ENCODE results near the gene ADAMTS2. TPM values are rescaled to one million over a fixed set of nuclear protein-coding genes. Genes with fewer than 3 reads are reported as not detected.
"Not testable (repeated sequence)": the region's sequence is repeated elsewhere in the genome, so short reads cannot be mapped to it uniquely, and the experiment has no call there.

Gene ADAMTS2
- total RNA-seq, 1 donor from 2014 or later = 3.6 TPM

- ATAC-seq (ENCODE audit: poor library complexity) = no peak
Measured at GRCh38 chr5:179331591-179332375, 13.5 kb downstream of the ADAMTS2 start.

DNA sequence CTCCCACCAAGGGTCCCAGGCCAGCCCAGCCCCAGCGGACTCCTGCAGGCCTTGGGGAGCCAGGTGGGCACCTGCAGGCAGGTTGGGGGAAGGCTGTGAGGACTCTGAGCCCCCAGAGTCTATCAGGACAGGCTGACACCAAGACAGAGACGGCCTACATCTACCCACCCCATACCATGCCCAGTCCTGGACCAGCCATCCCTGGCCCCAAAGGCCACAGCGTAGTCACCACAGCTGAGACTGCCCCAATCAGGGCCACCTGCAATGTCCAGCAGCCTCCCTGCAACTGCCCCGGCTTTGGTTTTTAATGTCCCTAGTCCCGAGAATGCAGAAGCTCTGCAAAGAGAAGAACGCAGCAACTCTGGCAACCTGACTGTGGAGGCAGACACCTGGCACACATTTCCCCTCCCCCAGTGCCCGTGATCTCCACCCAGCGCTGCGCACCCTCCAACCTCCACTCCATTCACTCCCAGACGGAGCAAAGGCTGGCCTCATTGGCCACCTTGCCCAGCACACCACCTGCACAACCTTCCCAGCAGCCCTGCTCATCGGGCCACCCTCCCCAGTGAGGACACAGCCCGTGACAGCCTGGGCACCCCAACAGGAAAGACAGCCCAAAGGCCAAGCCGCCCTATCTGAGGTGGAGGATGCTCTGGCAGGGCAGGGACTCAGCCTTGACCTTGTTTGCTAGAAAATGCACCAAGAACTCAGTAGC, 14.9 kb downstream of the ADAMTS2 start:
- no peak for ATAC-seq (ENCODE audit: poor library complexity)
- intact Hi-C loops (cut with DNase I) = no loop called here
- peak; percentile 33 for DNase-seq

More at GRCh38 chr5:179331591-179332375, 13.5 kb downstream of the ADAMTS2 start:
- DNase-seq = peak; percentile 11
- intact Hi-C loops (cut with DNase I) = no loop called here

- no peak for ATAC-seq (ENCODE audit: poor library complexity)
- no peak for DNase-seq
- intact Hi-C loops (cut with DNase I) = no loop called here
Measured at GRCh38 chr5:179328291-179328690, 17.0 kb downstream of the ADAMTS2 start.

DNA sequence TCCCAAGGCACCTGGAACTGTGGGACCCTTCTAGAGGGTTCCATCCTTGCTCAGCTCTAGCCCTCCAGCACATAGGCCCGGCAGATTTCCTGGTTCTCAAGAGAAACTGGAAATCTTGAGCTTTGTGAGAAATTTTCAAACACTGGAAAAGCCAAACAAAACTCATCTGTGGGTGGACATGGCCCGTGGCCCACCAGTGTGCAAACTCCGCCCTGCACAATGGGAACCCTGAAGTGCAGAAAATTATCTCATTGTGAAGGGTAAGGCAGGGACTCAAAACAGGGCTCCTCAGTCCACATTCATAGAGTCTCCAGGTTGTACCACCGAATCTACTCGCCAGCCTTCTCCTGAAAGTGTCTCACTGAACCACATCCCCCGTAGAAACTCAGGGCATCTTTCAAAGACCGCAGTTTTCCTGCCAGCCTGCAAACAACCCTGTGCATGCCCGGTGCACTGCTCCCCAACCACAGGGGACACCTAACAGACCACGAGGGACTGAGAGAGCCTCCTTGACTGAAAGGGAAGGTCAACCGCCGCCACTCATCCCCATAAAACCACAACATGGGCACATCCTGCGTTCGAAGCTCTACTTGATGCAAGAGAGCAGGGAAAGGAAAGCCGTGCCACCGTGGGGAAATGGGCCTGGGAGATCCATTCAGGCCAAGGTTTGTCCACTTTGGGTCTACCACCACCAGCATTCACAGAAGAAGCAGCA, 18.1 kb downstream of the ADAMTS2 start:
- peak; percentile 18 for ATAC-seq (ENCODE audit: poor library complexity)
- DNase-seq = peak; percentile 42
- intact Hi-C loops (cut with DNase I) = no loop called here

GRCh38 chr5:179326122-179326927, 18.9 kb downstream of the ADAMTS2 start:
- DNase-seq (peak; percentile 82), ATAC-seq (ENCODE audit: poor library complexity) (peak; percentile 86)
- intact Hi-C loops (cut with DNase I) = no loop called here

DNA sequence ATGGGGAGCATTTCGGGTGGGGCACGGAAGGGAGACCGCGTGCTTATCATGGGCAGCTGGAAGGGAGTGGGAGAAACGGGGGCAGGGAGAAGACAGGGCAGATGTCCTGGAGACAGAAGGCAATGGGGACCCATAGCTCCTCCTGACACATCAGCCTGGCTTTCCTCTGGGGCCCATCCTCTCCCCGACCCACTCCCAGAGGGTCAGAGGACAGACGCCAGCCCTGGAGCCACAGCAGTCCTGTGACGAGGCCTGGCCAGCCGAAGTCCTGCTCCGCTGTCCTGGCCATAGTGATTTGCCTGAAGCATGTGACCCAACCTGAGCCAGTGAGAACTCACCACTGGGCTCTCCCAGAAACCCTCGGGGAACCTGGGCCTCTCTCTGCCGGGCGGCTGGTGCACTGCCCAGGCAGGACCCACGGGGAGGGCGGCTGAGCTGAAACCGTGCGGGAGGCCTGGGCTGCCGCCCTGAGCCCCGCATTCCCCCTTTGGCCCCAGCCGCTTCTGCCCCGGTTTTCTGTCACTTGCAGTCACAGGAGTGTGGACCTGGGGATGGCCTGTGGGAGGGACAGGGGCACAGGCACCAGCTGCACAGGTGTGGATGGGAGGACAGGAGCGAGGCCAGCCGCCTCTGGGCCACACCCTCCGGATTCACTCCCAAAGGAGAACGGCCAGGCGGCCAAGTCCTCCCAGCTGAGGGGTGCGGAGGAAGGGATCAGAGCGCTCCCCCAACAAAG, 19.8 kb downstream of the ADAMTS2 start:
- DNase-seq (peak; percentile 38), ATAC-seq (ENCODE audit: poor library complexity) (peak; percentile 37)
- intact Hi-C loops (cut with DNase I) = no loop called here

GRCh38 chr5:179324760-179325295, 20.4 kb downstream of the ADAMTS2 start:
- intact Hi-C loops (cut with DNase I) = no loop called here
- ATAC-seq (ENCODE audit: poor library complexity) (no peak), DNase-seq (no peak)

- DNase-seq = peak; percentile 39
- intact Hi-C loops (cut with DNase I); ATAC-seq (ENCODE audit: poor library complexity): not testable (repeated sequence)
Measured at GRCh38 chr5:179324316-179324715, 20.9 kb downstream of the ADAMTS2 start.

GRCh38 chr5:179323026-179323870, 22.0 kb downstream of the ADAMTS2 start:
- no peak for ATAC-seq (ENCODE audit: poor library complexity)
- DNase-seq = peak; percentile 38
- intact Hi-C loops (cut with DNase I) = no loop called here

GRCh38 chr5:179322071-179323025, 22.9 kb downstream of the ADAMTS2 start:
- DNase-seq (peak; percentile 41), ATAC-seq (ENCODE audit: poor library complexity) (no peak)
- intact Hi-C loops (cut with DNase I) = no loop called here

GRCh38 chr5:179321206-179321987, 23.9 kb downstream of the ADAMTS2 start:
- no peak for ATAC-seq (ENCODE audit: poor library complexity)
- DNase-seq = no peak

GRCh38 chr5:179319741-179320281, 25.4 kb downstream of the ADAMTS2 start:
- ATAC-seq (ENCODE audit: poor library complexity) = peak; percentile 20
- intact Hi-C loops (cut with DNase I) = no loop called here
- DNase-seq = peak; percentile 46

More at GRCh38 chr5:179321206-179321987, 23.9 kb downstream of the ADAMTS2 start:
- intact Hi-C loops (cut with DNase I) = no loop called here

DNA sequence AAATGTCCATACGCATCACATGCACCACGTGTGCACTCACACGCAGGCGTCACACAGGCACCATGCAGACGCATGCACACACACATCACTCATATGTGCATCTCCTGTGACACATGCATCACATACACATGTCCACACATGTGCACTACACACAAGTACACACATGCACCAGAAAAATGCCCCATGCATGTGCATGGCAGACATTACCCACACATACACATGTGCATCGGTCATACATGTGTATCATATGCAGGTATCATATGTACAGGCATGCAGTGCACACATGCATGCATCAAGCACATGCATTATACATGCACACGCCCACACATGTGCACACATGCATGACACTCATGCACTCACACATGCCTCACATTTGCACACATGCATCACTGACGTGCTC, 26.1 kb downstream of the ADAMTS2 start:
- no peak for DNase-seq
- ATAC-seq (ENCODE audit: poor library complexity) = no peak

GRCh38 chr5:179318221-179318955, 26.9 kb downstream of the ADAMTS2 start:
- ATAC-seq (ENCODE audit: poor library complexity) (no peak), DNase-seq (peak; percentile 48)
- intact Hi-C loops (cut with DNase I) = no loop called here

More for the DNA sequence above, 26.1 kb downstream of the ADAMTS2 start:
- intact Hi-C loops (cut with DNase I) = no loop called here

Measured in Right ventricle myocardium superior (tissue), 1 donor.